Panc1 (cell line): ENCODE results near the gene GBA3.

Experiments used
- CTCF ChIP-seq: fragments of 450-650 bp; IDR thresholded peaks from 2 replicates; pipeline ENCODE4 v1.5.1; 2017; ENCODE audit warnings: mild to moderate bottlenecking
- POLR2AphosphoS5 ChIP-seq: IDR thresholded peaks from 2 replicates; pipeline ENCODE4 v1.6.1; 2012; ENCODE audit warnings: mild to moderate bottlenecking, low read depth, low read length, moderate library complexity
- TF ChIP-seq, protein P1 (sequence below), 2 experiments: IDR thresholded peaks; 2 replicates each; pipeline ENCODE4 v1.6.1; 2011 to 2012; ENCODE audit warnings: low read depth in 2 of 2, control low read depth in 1 of 2, low read length in 1 of 2, mild to moderate bottlenecking in 1 of 2, moderate library complexity in 1 of 2; ENCODE audit not compliant: insufficient read depth in 1 of 2

GRCh38 chr4:22739968-22740367 lies 47.2 kb downstream of the GBA3 start:
- no peak for TF ChIP-seq CTCF
- TF ChIP-seq POLR2AphosphoS5, result no peak
- TF ChIP-seq, protein P1, sequence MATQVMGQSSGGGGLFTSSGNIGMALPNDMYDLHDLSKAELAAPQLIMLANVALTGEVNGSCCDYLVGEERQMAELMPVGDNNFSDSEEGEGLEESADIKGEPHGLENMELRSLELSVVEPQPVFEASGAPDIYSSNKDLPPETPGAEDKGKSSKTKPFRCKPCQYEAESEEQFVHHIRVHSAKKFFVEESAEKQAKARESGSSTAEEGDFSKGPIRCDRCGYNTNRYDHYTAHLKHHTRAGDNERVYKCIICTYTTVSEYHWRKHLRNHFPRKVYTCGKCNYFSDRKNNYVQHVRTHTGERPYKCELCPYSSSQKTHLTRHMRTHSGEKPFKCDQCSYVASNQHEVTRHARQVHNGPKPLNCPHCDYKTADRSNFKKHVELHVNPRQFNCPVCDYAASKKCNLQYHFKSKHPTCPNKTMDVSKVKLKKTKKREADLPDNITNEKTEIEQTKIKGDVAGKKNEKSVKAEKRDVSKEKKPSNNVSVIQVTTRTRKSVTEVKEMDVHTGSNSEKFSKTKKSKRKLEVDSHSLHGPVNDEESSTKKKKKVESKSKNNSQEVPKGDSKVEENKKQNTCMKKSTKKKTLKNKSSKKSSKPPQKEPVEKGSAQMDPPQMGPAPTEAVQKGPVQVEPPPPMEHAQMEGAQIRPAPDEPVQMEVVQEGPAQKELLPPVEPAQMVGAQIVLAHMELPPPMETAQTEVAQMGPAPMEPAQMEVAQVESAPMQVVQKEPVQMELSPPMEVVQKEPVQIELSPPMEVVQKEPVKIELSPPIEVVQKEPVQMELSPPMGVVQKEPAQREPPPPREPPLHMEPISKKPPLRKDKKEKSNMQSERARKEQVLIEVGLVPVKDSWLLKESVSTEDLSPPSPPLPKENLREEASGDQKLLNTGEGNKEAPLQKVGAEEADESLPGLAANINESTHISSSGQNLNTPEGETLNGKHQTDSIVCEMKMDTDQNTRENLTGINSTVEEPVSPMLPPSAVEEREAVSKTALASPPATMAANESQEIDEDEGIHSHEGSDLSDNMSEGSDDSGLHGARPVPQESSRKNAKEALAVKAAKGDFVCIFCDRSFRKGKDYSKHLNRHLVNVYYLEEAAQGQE (IDR thresholded peaks at IDR 0.05; ENCODE audit: insufficient read depth in 1 of 2, low read depth in 2 of 2, low read length in 1 of 2), result no peak
